ENCODE results near the gene CCDC85A.

DNA sequence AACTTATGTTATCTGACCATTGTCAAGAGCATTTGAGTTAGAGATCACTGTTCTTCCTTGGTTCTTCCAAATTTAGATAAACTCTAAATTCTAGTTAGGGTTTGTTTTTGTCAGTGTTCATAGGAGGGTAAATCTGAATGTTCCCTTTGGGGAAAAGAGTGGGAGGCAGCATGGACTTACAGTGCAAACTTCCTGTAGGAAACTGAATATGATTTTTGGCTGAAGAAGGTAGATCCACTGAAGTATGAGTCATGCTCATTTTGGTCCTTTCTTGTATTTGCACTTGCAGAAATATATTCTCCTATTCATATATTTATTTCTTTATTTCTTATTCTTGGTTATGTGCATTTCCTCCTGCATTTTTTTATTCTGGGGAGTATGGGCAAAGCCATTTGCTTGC is 27.3 kb downstream of the CCDC85A start:
- TF ChIP-seq POLR2A (IDR thresholded peaks at IDR 0.05) (no peak), CTCF (IDR thresholded peaks at IDR 0.05) (no peak)

Measured in tibial nerve (tissue), 3 donors.